Smooth muscle cell (in vitro differentiated cells): ENCODE data around the gene SMG6. TPM values are rescaled to one million over a fixed set of nuclear protein-coding genes. Genes with fewer than 3 reads are reported as not detected.
"Not testable (repeated sequence)": the region's sequence is repeated elsewhere in the genome, so short reads cannot be mapped to it uniquely, and the experiment has no call there.

ENCODE experiments used
- DNase-seq: peaks from one replicate; lab custom pipeline; 2025; ENCODE audit not compliant: unreplicated experiment; lab: John Stamatoyannopoulos, UW
- H2AFZ ChIP-seq: fragments of 200-600 bp; sonication (generic); 2 replicates; pipeline ENCODE4 v1.6.0; 2016; ENCODE audit warnings: antibody characterized with exemption, low read depth, mild to moderate bottlenecking
- H3F3A ChIP-seq: fragments of 200-600 bp; sonication (generic); 2 replicates; pipeline ENCODE4 v1.6.0; 2017; ENCODE audit warnings: antibody characterized with exemption, low read depth
- H3K27ac ChIP-seq: fragments of 200-600 bp; sonication (generic); 2 replicates; pipeline ENCODE4 v1.5.1; 2016; ENCODE audit warnings: low read depth, mild to moderate bottlenecking
- H3K27me3 ChIP-seq: fragments of 200-600 bp; sonication (generic); 2 replicates; pipeline ENCODE4 v1.6.1; 2016; ENCODE audit warnings: low read depth, mild to moderate bottlenecking
- H3K36me3 ChIP-seq: fragments of 200-600 bp; sonication (generic); 2 replicates; pipeline ENCODE4 v1.5.1; 2016; ENCODE audit warnings: low read depth
- H3K4me1 ChIP-seq: fragments of 200-600 bp; sonication (generic); 2 replicates; pipeline ENCODE4 v1.5.1; 2016; ENCODE audit warnings: low read depth
- H3K4me2 ChIP-seq: fragments of 200-600 bp; sonication (generic); 2 replicates; pipeline ENCODE4 v1.6.0; 2016; ENCODE audit warnings: mild to moderate bottlenecking
- H3K4me3 ChIP-seq: fragments of 200-600 bp; sonication (generic); 2 replicates; pipeline ENCODE4 v1.5.1; 2016; ENCODE audit warnings: mild to moderate bottlenecking
- H3K79me2 ChIP-seq: fragments of 200-600 bp; sonication (generic); 2 replicates; pipeline ENCODE4 v1.6.0; 2016; ENCODE audit warnings: low read depth, mild to moderate bottlenecking
- H3K9ac ChIP-seq: fragments of 200-600 bp; sonication (generic); 2 replicates; pipeline ENCODE4 v1.6.0; 2016; ENCODE audit warnings: low read depth
- H3K9me3 ChIP-seq: fragments of 200-600 bp; sonication (generic); replicated peaks from 2 replicates; pipeline ENCODE4 v1.5.1; 2016; ENCODE audit warnings: low read depth
- H4K20me1 ChIP-seq: fragments of 200-600 bp; sonication (generic); 2 replicates; pipeline ENCODE4 v1.6.0; 2016; ENCODE audit warnings: low read depth
- WGBS: methylation state at CpG from one replicate; pipeline ENCODE4 v1.1.7; 2016; ENCODE audit warnings: low lambda C conversion rate; 5-methylcytosine and 5-hydroxymethylcytosine counted together
- polyA plus RNA-seq: library from polyadenylated mRNA; unstranded; fragments of >200 nt; fragmentation: Nextera tagmentation; extraction: Ambion mirVana; gene quantifications from 2 replicates; pipeline ENCODE4 v1.2.1, GENCODE V29; 2016
- total RNA-seq: library from RNA; depleted of rRNA; stranded (reverse); fragments of >200 nt; gene quantifications from 2 replicates; pipeline ENCODE4 v1.2.3, GENCODE V29; 2014
- TF ChIP-seq, protein P1 (sequence below): fragments of 200-600 bp; sonication (generic); IDR thresholded peaks from 2 replicates; pipeline ENCODE4 v1.5.1; 2017; ENCODE audit warnings: borderline replicate concordance, mild to moderate bottlenecking, antibody characterized with exemption; ENCODE audit not compliant: insufficient read depth, poor library complexity, severe bottlenecking

The SMG6 gene
- total and polyA plus RNA-seq, 2 experiments from 2014 or later = 10.6 to 21.4 TPM

DNA sequence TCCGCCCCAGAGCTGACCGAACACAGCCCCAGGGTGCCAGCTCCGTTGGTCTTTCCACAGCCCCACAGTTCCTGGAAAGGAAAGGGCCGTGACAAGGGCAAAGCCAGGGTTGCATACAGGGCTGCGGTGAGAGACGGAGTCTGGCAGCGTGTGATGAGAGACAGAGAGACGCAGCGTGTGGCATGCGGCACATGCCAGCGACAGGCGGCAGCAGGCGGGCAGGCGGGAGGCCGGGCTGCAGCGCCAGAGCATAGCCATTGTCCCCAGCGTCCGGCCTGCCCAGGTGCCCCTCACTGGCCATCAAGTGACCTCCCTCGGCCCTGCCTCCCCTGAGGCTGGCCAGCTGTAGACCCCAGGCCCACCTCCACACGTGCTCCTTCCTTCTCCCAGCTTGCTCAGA is 287.1 kb downstream of the SMG6 start:
- no peak overlapping the region for H2AFZ ChIP-seq
- no peak overlapping the region for H3K4me2 ChIP-seq
- no peaks in the 10 kb centered on the region for H3K9me3 ChIP-seq
- H3F3A ChIP-seq = no peaks in the 10 kb centered on the region
- no peaks in the 10 kb centered on the region for H3K79me2 ChIP-seq
- H3K4me1 ChIP-seq = no peaks in the 10 kb centered on the region
- no peak overlapping the region for H3K9ac ChIP-seq
- no peaks in the 10 kb centered on the region for H4K20me1 ChIP-seq
- H3K4me3 ChIP-seq = no peak overlapping the region
- 95% methylated on average over 20 of the region's 20 CpGs for WGBS
- H3K27me3 ChIP-seq = peaks cover 35% of the 10 kb centered on the region
- DNase-seq = no peak
- no peaks in the 10 kb centered on the region for H3K36me3 ChIP-seq
- TF ChIP-seq, protein P1, sequence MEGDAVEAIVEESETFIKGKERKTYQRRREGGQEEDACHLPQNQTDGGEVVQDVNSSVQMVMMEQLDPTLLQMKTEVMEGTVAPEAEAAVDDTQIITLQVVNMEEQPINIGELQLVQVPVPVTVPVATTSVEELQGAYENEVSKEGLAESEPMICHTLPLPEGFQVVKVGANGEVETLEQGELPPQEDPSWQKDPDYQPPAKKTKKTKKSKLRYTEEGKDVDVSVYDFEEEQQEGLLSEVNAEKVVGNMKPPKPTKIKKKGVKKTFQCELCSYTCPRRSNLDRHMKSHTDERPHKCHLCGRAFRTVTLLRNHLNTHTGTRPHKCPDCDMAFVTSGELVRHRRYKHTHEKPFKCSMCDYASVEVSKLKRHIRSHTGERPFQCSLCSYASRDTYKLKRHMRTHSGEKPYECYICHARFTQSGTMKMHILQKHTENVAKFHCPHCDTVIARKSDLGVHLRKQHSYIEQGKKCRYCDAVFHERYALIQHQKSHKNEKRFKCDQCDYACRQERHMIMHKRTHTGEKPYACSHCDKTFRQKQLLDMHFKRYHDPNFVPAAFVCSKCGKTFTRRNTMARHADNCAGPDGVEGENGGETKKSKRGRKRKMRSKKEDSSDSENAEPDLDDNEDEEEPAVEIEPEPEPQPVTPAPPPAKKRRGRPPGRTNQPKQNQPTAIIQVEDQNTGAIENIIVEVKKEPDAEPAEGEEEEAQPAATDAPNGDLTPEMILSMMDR = no peak
- H3K27ac ChIP-seq = no peak overlapping the region

GRCh38 chr17:2015314-2015713 is 288.3 kb downstream of the SMG6 start:
- no peaks in the 10 kb centered on the region for H3K4me1 ChIP-seq
- no peak overlapping the region for H3K4me2 ChIP-seq
- TF ChIP-seq, protein P1 = no peak
- H3K79me2 ChIP-seq = no peaks in the 10 kb centered on the region
- H3K27ac ChIP-seq = no peak overlapping the region
- 95% methylated on average over 14 of the region's 14 CpGs for WGBS
- no peak overlapping the region for H3K9ac ChIP-seq
- H4K20me1 ChIP-seq = no peaks in the 10 kb centered on the region
- H3F3A ChIP-seq = no peaks in the 10 kb centered on the region
- H3K36me3 ChIP-seq = no peaks in the 10 kb centered on the region
- H3K4me3 ChIP-seq = no peak overlapping the region
- no peaks in the 10 kb centered on the region for H3K9me3 ChIP-seq
- DNase-seq = no peak
- H3K27me3 ChIP-seq = peaks cover 25% of the 10 kb centered on the region
- H2AFZ ChIP-seq = no peak overlapping the region

GRCh38 chr17:2013994-2014317 is 289.6 kb downstream of the SMG6 start:
- TF ChIP-seq, protein P1 = no peak
- H3K9me3 ChIP-seq = no peaks in the 10 kb centered on the region
- H3K4me1 ChIP-seq = no peaks in the 10 kb centered on the region
- WGBS = 100% methylated on average over 1 of the region's 1 CpG
- no peaks in the 10 kb centered on the region for H3F3A ChIP-seq
- no peaks in the 10 kb centered on the region for H3K79me2 ChIP-seq
- H3K4me2 ChIP-seq = no peak overlapping the region
- H3K27ac ChIP-seq = no peak overlapping the region
- H3K36me3 ChIP-seq = no peaks in the 10 kb centered on the region
- H3K9ac ChIP-seq = no peak overlapping the region
- peaks cover 12% of the 10 kb centered on the region for H3K27me3 ChIP-seq
- H3K4me3 ChIP-seq = no peak overlapping the region
- DNase-seq = no peak
- no peak overlapping the region for H2AFZ ChIP-seq
- H4K20me1 ChIP-seq = no peaks in the 10 kb centered on the region

GRCh38 chr17:2013220-2013993 is 290.2 kb downstream of the SMG6 start:
- H3K4me3 ChIP-seq, H3K9ac ChIP-seq, H4K20me1 ChIP-seq, H3K79me2 ChIP-seq, H3K4me2 ChIP-seq, H2AFZ ChIP-seq, H3K27ac ChIP-seq, H3F3A ChIP-seq, H3K9me3 ChIP-seq, H3K27me3 ChIP-seq, DNase-seq, H3K4me1 ChIP-seq, H3K36me3 ChIP-seq: not testable (repeated sequence)
- 73% methylated on average over 6 of the region's 6 CpGs for WGBS
